ENCODE data around the gene SPN. TPM values are rescaled to one million over a fixed set of nuclear protein-coding genes. Genes with fewer than 3 reads are reported as not detected.
"Not testable (repeated sequence)": the region's sequence is repeated elsewhere in the genome, so short reads cannot be mapped to it uniquely, and the experiment has no call there.

The SPN gene
- total RNA-seq, 4 donors from 2014 or later: 4.0 to 5.7 (median 4.7) TPM

- H3K4me3 ChIP-seq (ENCODE audit: low read depth, poor library complexity, severe bottlenecking): no peak overlapping the region
- 83% methylated on average over 32 to 36 of the region's 41 CpGs for WGBS, 2 donors
- intact Hi-C loops (cut with DNase I; ENCODE audit: low total_unique reads): loop anchor here (5.0 kb wide), 1 partner anchor 333 kb away; no protein-coding TSS in a partner anchor
- TF ChIP-seq CTCF (IDR thresholded peaks at IDR 0.05): no peak
- no peak for TF ChIP-seq POLR2A (IDR thresholded peaks at IDR 0.05)
- DNase-seq (ENCODE audit: low spot score in 2 of 2): no peak
These were observed 31.5 kb downstream of the SPN start for GRCh38 chr16:29694384-29695195.

GRCh38 chr16:29695675-29696074 lies 32.6 kb downstream of the SPN start:
- 92 to 96% methylated on average over 3 of the region's 3 CpGs for WGBS, 2 donors
- H3K4me3 ChIP-seq (ENCODE audit: low read depth, poor library complexity, severe bottlenecking); DNase-seq (ENCODE audit: low spot score in 2 of 2): not testable (repeated sequence)
- intact Hi-C loops (cut with DNase I; ENCODE audit: low total_unique reads): loop anchor here (5.0 kb wide), 1 partner anchor 332 kb away; no protein-coding TSS in a partner anchor

GRCh38 chr16:29696881-29697331 lies 33.9 kb downstream of the SPN start:
- TF ChIP-seq POLR2A (IDR thresholded peaks at IDR 0.05): no peak
- 89 to 94% methylated on average over 21 of the region's 21 CpGs for WGBS, 2 donors
- DNase-seq (ENCODE audit: low spot score in 2 of 2): no peak

GRCh38 chr16:29697391-29697790 lies 34.3 kb downstream of the SPN start:
- H3K4me3 ChIP-seq (ENCODE audit: low read depth, poor library complexity, severe bottlenecking): no peak overlapping the region
- 95 to 97% methylated on average over 7 of the region's 7 CpGs for WGBS, 2 donors
- no peak for DNase-seq (ENCODE audit: low spot score in 2 of 2)
- intact Hi-C loops (cut with DNase I; ENCODE audit: low total_unique reads): loop anchor here (5.0 kb wide), 1 partner anchor 330 kb away; no protein-coding TSS in a partner anchor
- TF ChIP-seq CTCF (IDR thresholded peaks at IDR 0.05): no peak
- no peak for TF ChIP-seq POLR2A (IDR thresholded peaks at IDR 0.05)

More at GRCh38 chr16:29696881-29697331, 33.9 kb downstream of the SPN start:
- intact Hi-C loops (cut with DNase I; ENCODE audit: low total_unique reads): loop anchor here (5.0 kb wide), 1 partner anchor 330 kb away; no protein-coding TSS in a partner anchor
- H3K4me3 ChIP-seq (ENCODE audit: low read depth, poor library complexity, severe bottlenecking): no peak overlapping the region

- 76 to 81% methylated on average over 2 of the region's 2 CpGs for WGBS, 2 donors
- no peak for TF ChIP-seq POLR2A (IDR thresholded peaks at IDR 0.05)
- TF ChIP-seq CTCF (IDR thresholded peaks at IDR 0.05): no peak
- no peak overlapping the region for H3K4me3 ChIP-seq (ENCODE audit: low read depth, poor library complexity, severe bottlenecking)
- intact Hi-C loops (cut with DNase I; ENCODE audit: low total_unique reads): loop anchor here (5.0 kb wide), 1 partner anchor 329 kb away; no protein-coding TSS in a partner anchor
- DNase-seq (ENCODE audit: low spot score in 2 of 2): no peak
These were observed 35.0 kb downstream of the SPN start for GRCh38 chr16:29698042-29698441.

GRCh38 chr16:29698484-29699323 lies 35.7 kb downstream of the SPN start:
- no peak for DNase-seq (ENCODE audit: low spot score in 2 of 2)
- intact Hi-C loops (cut with DNase I; ENCODE audit: low total_unique reads): loop anchor here (5.0 kb wide), 1 partner anchor 329 kb away; no protein-coding TSS in a partner anchor
- H3K4me3 ChIP-seq (ENCODE audit: low read depth, poor library complexity, severe bottlenecking): no peak overlapping the region
- TF ChIP-seq CTCF (IDR thresholded peaks at IDR 0.05): no peak
- TF ChIP-seq POLR2A (IDR thresholded peaks at IDR 0.05): no peak
- WGBS, 2 donors: 89 to 91% methylated on average over 17 of the region's 17 CpGs
